MV-4-11 (cell line): ENCODE data around the gene GAA.

Experiments
- DNase-seq: peaks from one replicate; lab custom pipeline; 2025; lab: John Stamatoyannopoulos, UW

Gene GAA

GRCh38 chr17:80104321-80104955, 3.1 kb downstream of the GAA start:
- DNase-seq: no peak

DNA sequence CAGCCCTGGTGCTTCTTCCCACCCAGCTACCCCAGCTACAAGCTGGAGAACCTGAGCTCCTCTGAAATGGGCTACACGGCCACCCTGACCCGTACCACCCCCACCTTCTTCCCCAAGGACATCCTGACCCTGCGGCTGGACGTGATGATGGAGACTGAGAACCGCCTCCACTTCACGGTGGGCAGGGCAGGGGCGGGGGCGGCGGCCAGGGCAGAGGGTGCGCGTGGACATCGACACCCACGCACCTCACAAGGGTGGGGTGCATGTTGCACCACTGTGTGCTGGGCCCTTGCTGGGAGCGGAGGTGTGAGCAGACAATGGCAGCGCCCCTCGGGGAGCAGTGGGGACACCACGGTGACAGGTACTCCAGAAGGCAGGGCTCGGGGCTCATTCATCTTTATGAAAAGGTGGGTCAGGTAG, 3.6 kb downstream of the GAA start:
- DNase-seq: no peak

- DNase-seq: no peak
Measured at GRCh38 chr17:80105762-80106161, 4.4 kb downstream of the GAA start.

DNA sequence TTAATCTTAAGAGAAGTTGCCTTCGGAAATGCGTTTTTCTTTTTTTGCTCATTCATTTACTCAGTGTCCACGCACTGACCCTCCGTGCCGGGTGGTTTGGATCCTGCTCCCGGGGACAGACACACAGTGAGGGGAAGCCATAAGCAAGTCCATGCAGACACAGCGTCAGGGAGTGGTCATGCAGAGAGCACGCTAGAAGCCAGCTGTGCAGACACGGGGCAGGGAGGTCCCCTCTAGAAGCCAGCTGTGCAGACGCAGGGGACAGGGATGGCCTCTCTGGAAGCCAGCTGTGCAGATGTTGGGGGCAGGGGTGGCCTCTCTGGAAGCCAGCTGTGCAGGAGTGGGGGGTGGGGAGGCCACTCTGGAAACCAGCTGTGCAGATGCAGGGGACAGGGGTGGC, 4.8 kb downstream of the GAA start:
- DNase-seq: no peak

GRCh38 chr17:80106751-80107150, 5.4 kb downstream of the GAA start:
- DNase-seq: no peak

- no peak for DNase-seq
Measured at GRCh38 chr17:80107231-80108021, 6.0 kb downstream of the GAA start.

GRCh38 chr17:80108036-80108971, 6.9 kb downstream of the GAA start:
- no peak for DNase-seq

- DNase-seq: no peak
Measured at GRCh38 chr17:80109066-80109660, 7.8 kb downstream of the GAA start.

DNA sequence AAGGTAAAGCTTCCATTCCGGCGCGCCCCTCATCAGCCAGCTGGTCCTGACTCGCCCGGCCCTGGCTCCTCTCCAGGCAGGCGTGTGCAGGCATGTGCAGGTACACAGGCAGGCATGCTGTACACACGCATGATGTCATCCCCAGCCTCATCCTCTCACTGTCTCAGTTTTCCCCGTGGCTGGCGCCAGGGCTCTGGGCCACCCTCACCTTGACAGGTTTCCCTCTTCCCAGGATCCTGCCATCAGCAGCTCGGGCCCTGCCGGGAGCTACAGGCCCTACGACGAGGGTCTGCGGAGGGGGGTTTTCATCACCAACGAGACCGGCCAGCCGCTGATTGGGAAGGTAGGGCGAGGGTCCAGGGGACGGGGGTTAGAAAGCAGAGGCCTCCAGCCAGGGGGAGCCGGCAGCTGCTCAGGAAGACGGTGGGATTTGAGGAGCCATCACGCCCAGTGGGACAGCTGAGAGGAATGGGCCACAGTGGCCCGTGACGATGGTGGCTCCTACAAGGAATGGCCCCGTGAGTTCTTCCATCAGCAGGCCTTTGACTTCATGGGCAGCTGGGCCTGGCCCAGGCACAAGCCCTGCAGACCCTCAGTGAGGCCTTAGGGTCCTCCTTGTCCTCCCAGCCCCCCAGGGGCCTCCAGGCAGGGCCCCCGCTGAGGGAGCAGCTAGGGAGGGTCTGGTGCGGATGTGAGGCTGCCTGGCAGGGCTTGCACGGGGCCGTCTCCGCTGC, 8.5 kb downstream of the GAA start:
- no peak for DNase-seq

- no peak for DNase-seq
Measured at GRCh38 chr17:80110447-80110812, 9.0 kb downstream of the GAA start.

DNA sequence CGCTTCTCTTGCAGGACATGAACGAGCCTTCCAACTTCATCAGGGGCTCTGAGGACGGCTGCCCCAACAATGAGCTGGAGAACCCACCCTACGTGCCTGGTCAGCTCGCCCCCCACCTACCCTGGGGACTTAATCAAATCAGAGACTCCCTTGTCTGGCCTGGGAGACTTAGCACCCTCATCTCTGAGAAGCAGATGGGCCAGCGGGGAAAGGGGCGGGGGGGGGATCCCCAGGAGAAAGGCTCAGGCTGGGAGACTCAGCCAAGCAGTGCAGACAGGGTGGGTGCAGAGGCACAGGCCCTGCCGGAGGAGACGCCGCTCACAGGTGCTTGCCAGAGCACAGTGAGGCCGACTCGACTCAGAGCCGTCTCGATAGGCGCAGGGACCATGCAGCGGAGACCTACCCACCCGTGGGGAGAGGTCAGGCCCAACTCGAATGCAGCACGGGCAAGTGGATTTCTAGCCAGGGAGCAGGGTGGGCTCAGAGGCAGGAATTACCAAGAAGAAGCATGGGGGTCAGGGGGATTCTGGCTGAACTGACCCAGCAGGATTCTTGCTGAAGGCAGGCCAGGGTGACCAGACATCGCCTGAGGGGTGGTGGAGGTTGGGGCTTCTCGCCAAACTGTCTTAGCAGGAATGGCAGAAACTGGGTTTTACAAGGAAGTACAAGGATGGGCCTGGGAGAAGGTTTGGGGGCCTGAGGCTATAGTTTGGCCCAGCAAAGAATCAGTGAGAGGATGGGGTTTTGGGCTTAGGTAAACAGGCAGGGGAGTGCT, 9.7 kb downstream of the GAA start:
- DNase-seq: no peak

- DNase-seq: no peak
Measured at GRCh38 chr17:80111702-80112470, 10.5 kb downstream of the GAA start.

- DNase-seq: no peak
Measured at GRCh38 chr17:80112471-80113032, 11.2 kb downstream of the GAA start.

DNA sequence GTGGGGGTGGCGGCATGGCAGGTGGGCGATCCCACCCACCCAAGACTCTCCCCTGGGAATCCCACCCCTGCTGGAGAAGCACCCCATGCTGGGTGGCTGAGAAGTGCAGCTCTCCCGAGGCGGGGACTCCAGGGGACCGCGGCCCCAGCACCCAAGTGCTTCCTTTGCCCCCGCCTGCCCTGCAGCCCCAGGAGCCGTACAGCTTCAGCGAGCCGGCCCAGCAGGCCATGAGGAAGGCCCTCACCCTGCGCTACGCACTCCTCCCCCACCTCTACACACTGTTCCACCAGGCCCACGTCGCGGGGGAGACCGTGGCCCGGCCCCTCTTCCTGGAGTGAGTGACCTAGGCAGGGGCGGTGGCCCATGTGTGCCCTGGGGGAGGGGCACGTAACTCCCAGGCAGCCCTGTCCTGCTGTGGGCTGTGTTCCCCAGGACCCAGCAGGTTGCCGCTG, 11.7 kb downstream of the GAA start:
- DNase-seq: no peak

DNA sequence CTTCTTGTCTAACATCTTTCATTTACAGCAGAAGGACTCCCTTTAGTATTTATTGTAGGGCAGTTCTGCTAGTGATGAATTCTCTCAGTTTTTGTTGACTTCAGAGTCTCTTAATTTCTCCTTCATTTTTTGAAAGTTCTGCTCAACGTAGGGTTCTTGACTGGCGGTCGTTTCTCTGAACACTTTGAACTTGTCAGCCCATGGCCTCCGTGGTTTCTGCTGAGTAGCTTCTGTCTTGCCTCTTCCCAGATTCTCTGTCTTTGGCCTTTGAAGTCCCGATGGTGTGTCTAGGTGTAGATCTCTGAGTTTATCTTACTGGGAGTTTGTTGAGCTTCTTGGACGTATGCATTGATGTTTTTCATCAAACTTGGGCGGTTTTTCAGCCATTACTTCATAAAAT, 13.4 kb downstream of the GAA start:
- DNase-seq: no peak

GRCh38 chr17:80115159-80115558, 13.8 kb downstream of the GAA start:
- DNase-seq: no peak

GRCh38 chr17:80116276-80116920, 15.0 kb downstream of the GAA start:
- no peak for DNase-seq

DNA sequence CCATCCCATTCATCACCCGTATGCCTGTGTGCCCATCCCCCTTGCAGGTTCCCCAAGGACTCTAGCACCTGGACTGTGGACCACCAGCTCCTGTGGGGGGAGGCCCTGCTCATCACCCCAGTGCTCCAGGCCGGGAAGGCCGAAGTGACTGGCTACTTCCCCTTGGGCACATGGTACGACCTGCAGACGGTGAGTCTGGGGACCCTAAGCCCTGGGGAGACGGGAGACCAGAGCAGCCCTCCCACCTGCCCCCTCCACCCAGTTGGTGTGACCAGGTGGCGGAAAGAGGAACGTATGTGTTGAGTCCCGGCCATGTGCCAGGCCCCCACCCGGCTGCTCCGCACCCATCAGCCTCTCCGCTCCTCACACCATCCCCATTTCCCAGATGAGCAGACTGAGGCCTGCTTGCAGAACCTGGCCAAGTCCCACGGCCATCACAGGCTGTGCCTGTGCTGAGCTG, 15.6 kb downstream of the GAA start:
- DNase-seq: no peak
